DMS 273 (cell line): ENCODE results near the gene CLCNKB.
"Not testable (repeated sequence)": the region's sequence is repeated elsewhere in the genome, so short reads cannot be mapped to it uniquely, and the experiment has no call there.

Experiments used
- DNase-seq: peaks from one replicate; lab custom pipeline; 2025; ENCODE audit not compliant: unreplicated experiment; lab: John Stamatoyannopoulos, UW

CLCNKB gene

DNA sequence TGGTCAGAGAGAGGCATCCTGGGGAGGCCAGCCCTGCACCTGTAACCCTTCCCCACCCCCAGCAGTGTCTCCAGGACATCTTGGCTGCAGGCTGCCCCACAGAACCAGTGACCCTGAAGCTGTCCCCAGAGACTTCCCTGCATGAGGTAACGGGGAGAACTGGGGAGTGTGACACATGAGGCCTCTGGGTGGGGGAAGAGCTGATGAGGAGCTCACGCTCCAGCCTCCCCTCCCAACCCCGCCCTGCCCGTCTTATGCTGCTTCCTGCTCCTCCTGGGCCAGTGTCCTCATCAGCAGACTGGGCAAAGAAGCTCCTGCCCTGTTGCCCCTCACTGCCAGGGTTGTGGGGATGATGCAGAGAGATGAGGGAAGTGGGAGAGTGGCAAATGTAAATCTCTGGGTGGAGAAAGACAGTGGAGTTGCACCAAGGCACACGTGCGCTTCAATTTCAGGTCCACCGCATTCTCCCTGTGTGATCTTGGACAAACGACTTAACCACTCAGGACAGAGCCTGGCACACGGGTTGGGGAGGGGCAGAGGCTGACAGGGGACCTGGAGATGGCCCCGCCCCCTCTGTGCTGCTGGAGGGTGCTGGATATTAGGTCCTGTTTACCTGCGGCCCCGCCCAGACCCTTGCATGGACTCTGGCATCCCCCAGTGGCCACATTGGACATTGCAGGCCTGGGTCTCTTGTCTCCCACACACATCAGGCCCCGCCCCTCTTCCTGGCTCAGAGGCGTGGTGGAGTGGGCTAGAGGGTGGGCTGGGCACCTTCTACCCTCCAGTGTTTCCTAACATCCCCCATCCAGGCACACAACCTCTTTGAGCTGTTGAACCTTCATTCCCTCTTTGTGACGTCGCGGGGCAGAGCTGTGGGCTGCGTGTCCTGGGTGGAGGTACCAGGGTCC is 12.3 kb downstream of the CLCNKB start:
- DNase-seq = peak; percentile 95

DNA sequence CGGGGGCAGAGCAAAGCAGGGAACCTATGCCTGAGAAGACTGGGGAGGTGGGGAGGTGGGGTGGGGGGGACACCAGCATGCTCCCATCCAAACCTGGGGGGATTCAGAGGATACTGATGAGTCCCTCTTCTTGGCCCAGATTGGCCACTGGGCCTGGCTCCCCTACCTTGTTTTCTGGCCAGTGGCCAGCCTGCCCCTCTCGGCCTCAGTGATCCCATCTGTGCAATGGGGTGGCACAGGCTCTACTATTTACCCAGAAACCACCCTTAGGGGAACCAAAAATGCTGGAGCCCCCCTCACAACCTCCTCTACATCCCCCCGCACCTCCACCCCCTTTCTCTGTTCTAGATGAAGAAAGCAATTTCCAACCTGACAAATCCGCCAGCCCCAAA is 12.9 kb downstream of the CLCNKB start:
- DNase-seq = not testable (repeated sequence)

DNA sequence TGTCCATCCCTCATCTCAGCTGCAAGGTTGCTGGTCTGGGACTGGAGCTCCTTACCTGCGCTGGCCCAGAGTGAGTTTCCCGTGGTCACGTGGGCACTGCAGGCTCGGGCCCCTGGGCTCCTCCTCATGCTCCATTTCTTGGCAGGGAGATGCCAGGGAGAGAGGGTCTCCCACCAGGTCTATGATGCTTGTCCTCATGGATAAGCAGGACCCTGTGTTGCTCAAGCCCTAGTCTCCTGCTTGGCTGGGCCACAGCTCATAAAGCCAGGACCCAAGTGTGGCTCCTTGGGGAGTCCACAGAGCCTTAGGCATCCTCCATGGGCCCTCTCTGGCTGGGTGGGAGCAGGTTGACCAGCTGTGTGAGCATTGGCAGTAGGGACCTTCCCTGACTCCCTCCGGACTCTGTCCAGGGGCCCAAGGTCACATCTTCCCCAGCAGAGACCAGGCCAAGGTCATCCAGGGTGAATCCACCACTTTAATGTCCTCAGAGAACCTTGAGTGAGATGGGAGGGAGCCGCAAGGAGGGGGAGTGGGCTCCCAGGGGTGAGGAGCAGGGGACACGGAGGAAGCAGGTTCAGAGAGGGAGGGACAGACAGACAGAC is 13.8 kb downstream of the CLCNKB start:
- DNase-seq = not testable (repeated sequence)

DNA sequence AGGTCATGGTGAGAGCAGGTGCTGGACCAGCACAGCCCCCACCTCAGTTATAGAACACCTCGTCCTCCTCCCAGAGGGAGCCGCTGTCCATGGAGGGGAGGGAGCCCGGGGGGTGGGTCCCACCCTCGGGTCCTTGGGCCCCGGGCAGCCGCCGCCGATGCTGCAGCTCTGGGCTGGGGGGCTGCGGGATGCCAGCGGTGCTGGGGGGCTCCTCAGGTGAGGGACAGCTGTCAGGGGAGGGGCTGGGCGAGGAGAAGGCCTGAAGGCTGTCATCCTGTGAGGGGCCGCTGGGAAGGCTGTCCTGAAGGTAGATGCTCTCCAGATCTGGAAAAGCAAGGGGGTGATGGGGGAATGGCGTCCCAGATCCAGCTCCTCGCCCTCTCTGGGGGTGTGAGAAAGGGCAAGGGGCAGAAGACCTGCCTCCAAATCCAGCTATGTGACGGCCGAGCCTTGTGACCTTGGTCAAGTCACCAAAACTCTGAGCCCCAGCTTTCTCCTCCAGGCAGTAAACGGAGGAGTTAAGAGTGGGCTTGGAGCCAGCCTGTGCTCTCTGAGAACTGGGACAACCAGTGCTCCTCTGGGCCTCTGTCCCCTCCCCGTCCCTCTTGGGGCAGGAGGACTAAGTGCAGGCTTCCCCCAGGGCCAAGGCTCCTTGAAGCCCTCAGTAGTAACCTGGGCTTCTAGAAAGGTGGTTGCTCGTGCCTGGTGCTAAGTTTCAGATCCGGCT is 15.0 kb downstream of the CLCNKB start:
- not testable (repeated sequence) for DNase-seq

DNA sequence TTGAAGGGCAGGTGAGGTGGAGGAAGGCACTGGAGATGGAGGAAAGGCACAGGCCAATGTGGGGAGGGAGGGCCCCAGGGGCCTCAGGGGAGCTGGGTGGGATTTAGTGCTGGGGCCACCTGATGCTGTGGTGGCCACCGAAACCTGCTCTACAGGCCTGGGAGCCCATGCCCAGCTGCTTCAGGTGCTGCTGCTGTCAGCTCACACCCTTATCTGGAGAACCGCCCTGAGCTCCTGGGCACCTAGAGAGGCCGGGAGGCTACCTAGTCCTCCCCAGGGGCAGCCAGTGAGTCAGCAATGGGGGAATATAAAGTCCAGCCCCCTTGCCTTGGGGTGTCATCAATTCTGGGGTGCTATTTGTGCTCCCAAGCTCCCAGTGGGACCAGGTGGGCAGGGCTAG is 17.7 kb downstream of the CLCNKB start:
- DNase-seq = no peak

DNA sequence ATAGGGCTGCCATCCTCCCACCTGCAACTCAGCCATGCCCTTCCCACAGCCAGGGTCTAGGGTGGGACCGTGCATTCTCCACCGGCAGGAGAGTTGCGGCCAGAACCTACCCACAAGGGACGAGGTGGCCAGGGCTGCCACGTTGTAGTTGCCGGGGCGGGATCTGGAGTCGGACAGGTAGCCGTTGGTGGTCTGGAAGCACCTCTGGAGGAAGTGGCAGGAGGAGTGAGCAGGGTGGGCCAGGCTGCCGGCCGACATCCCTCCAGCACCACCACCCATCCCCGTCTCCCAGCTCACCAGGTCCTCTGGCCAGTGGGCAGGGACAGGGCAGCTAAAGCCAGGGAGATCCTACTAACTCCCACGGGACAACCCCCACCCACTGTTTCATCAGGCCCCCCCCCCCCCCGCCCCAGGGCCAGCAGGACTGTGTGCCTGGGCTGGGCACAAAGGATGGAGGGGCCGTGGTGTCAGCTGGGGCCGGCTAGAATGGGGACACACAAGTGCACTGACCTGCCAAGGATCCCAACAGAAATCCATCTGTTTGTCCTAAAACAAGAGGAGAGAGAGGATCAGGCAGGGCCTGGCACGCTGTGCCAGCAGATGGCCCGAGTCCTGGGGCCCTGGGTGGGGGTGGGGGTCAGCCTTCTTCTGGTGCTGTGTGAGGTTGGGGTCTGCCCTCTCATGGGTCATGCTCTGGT is 18.6 kb downstream of the CLCNKB start:
- DNase-seq = peak; percentile 64

DNA sequence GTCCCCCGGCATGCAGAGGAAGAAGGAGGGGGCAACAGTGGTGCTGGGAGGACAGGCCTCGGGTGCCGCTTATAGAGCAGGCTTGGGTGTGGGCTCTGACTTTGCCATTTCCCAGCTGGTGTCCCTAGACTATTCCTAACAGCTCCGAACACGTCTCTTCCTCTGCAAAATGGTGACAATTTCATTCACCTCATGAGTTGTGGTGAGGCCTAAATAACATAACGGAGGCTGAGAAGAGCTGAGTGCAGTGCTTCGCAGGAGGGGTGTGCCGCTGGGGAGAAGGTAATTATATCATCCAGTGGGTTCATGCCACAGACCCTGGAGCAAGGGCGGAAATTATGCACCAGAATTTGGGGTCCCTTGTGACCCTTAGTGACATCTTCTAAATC is 19.1 kb downstream of the CLCNKB start:
- DNase-seq = peak; percentile 64

DNA sequence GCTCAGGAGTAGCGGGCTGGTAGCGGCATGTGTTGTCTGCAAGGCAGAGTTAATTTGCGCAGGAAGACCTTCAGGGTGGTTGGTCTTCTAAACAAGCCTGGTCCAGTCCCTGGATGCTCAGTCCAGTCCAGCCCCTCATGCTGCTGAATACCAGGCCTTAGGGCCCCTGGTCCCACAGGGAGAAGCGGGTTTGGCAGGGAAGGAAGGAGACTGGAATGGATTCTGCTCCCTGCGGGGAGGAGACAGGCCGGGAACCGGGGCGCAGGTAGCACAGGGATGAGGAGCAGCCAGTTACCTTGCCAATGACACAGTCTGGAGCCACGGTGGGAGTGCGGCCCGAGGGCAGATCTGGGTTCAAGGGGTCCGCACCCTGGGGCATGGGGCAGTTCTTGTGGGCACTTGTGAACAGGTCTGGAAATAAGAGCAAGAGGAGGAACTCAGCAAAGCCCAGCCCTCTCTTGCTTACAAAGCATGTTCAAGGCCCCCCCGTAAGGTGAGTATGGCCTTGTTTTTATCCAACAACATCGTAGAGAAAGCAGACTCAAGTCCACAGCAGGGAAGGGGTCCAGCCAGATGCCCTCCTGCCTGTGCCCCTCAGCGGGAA is 19.7 kb downstream of the CLCNKB start:
- peak; percentile 36 for DNase-seq

DNA sequence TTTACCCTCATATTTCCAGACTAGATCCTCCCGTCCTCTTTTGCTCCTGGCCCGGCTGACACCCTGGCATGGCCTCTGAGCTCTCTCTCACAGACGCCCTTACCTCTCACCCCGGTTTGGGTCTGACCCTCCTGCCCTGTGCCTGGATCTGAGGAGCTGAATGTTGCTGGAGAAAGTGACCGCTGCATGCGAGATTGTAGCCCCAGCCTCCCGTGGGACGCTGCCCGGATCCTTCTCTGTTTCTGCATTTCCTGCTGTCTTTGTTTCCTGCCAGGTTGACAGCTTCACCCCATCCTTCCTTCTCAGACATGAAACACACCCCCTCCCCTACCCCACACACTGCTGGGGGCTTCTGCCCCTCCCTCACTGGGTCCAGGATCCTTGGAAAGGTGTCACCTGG is 20.3 kb downstream of the CLCNKB start:
- no peak for DNase-seq

DNA sequence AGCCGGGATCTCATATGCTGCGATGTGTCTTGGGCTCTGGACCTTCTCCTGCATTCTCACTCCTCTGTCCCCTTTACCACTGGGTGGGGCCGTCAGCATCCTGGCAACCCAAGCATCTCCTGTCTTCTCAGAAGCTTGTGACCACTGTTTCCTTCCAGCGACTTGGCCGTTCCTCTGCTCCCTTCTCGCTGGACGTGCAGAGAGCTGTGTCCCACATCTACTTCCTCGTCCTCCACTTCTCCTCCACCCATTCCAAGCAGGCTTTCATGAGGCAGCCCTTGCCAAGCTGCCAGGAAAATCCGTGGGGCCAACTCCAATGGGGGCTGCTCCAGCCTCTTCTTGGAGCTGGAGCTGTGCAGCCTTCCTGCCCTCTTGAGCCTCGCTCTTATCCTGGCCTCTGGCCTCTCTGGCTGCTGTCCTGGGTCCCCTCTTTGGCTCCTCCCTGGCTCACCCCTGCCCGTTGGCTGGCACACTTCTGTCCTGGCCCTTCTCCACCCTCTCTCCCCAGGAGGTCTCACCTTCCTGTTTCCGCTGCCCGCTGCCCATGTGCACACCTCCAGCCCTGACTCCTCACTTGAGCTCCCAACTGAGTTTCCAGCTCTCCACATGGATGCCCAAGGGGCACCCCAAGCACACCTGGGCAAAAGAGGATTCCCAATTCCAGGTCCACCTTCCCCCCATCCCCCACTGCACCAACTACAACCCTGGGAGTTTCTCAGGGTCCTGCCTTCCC is 21.1 kb downstream of the CLCNKB start:
- DNase-seq = no peak

DNA sequence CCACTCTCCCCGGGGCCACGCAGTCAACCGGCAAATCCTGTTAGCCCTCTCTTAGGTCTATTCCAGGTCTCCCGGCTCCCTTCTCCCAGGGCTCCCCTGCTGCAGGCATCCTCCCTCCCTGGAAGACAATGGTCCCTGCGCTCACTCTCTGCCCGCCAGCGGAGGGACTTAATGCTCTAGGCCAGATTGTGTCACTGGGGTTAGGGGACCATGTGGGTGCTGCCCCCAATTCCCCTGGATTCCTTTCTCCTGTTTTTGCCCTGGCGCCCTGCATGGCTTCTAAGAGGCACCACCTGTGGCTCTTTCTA is 21.6 kb downstream of the CLCNKB start:
- DNase-seq = no peak

DNA sequence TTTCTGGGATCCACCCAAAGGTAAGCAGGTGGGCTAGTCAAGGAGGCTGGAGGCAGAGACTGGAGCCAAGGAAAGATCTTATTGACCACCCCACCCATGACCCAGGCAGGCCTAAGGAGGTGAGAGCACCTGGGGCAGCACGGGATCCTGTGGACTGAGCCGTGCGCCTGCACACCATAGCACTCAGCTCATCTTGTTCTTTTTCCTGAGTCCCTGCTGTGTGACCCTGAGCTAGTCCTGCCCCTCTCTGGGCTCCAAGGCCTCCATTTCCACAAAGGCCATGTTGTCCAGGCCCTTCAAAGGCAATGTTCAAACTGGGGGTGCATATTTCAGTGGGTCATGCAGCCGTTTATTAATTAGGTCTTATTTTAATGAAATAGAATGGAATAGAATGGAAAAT is 22.7 kb downstream of the CLCNKB start:
- no peak for DNase-seq

DNA sequence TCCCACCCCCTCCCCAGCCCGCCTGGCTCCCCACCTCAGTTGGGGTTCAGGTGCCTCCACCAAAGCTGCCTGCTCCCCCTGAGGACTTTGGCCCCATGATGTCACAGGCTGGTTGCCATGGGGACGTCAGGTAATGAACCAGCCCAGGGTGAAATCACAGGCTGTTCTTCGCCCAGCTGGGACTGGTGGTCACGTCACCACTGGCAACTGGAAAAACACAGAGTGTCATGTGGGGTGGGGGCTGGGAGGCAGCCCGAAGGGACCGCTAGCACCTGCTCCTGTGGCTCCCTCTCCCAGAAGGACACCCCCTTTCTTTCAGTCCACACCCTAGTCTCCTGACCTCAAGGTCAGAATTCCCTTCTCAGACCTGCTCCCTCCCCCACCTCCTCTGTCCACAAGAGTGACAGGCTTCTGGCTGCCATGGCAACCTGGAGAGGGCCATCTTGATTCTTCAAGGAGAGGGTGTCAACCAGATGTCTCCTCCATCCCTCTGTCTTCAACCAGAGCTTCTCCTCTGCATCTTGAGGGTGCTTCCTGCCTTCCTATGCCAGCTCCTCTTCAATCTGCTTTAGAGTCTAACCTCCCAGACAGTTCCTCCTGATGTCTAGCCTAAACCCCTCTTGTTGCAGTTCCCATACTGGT is 23.7 kb downstream of the CLCNKB start:
- peak; percentile 80 for DNase-seq

DNA sequence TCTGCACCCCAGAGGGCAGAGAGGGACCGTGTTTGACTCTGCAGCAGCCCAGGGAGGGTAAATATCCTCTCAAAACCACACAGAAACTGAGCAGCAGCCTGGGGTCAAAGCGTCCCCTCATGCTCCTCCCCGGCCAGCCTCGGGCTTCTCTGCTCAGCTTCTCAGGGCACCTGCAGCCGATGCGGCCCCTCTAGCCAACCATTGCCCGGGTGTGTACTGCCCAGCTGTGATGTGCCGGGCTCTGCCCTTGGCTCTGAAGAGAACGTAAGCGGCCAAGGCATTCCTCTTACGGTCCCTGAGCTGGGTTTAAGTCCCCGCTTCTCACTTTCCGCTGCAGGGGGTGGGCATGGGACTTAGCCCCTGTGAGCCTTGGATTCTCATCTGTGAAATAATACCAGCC is 24.4 kb downstream of the CLCNKB start:
- DNase-seq = no peak

DNA sequence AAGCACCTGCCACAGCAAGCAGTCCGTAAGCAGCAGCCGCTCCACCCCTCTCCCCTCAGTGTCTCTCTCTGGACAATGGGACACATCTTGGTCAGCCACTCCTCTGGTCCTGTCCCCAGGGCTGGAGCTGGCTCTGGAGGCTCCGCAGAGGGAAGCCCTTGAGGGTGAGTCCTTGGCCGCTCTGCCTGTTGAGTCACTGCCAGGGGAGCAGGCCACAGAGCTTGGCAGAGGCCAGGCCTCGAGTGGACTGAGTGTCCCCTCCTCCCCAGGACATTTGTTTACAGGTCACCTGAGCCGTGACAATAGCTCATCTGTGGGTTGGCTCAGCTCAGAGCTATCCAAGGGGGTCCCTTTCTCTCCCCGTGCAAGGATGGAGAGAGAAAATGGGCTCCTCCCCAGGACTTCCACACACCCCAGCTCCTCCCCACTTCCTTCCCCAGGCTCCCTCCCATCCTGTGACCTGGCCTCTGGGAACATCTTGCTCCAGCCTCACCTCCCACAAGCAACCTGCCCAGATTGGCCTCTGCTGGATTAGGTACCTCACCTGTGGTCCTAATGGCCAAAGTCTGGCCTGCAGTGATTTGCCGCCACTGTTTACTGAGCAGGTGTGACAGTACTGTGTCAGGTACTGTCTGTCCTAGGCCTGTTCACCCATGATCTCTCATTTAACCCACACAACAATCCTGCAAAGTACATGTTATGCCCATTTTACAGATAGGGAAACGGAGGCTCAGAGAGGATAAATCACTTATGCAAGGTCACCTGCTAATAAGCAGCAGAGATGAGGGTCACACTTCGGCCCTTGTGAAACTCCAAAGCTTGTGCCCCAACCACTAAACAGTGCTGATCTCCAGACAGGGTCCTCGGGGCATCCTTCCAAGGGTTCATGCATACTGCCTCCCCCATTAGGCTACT is 25.0 kb downstream of the CLCNKB start:
- DNase-seq = no peak

DNA sequence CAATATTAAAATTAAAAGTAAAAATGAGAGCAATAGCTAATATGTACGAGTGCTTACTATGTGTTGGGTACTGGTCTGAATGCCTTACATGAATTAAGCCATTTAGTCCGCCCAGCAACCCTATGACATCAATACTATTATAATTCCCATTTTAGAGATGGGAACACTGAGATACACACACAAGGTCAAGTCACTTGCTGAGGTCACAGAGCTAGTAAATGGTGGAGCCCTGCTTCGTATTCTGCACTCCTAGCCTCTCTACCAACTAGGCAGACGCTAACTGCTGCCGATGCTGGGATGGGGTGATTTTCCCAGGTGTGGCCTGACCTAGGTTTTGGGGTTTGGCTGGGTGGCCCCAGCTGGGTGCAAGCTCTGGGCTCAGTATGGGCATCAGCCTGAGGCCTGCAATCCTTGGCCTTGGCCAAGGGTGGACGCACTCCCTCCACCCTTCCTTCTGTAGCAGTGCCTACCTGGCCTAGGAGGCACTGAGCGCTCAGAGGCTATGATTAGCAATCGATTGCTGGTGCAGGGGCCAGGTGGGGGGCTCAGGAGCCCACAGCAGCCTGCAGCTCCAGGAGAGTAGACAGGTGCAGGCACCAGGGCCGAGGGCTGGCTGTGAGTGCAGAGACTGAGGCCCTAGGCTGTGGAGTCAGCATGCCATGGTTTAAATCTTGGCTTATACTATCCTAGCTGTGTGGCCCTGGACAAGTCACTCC is 27.2 kb downstream of the CLCNKB start:
- no peak for DNase-seq

DNA sequence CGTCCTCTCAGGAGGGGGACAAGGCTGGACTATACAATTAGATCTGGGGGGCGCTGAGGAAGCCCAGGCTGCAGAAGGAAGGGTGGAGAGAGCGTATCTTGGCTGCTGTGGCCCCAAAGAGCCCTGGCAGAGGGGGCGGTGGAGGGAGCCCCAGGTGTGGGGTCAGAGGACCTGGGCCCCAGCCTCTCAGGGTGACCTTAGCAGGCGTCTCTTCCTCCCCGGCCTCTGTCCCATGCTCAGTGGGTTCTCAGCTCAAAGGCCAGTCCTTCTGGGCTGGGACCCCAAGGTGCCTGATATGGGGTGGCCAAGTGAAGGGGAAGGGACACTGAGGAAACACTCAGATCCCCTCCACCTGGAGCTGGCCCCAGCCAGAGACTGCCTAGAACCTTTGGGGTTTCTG is 28.0 kb downstream of the CLCNKB start:
- DNase-seq = no peak

DNA sequence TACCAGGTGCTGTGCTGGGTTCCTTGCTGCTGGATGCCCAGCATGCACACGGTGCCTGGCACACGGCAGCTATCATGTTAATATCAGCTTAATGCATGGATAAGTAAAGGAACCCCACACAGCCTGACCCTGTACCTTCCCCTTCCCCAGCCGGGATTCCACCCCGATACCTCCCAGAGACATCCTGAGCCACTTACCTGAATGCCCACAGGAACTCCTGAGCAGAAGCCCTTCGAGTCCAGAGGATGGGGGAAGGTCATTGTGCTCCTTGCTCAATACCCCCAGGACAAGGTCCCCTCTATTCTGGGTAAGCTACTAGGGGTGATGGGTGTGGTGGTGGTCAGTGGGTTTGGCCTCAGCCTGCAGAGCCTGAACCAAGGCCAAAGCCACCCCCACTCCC is 28.5 kb downstream of the CLCNKB start:
- no peak for DNase-seq
